Ovary (tissue), 3 donors: ENCODE data around the gene RGS9.
A peak's percentile ranks its signal among the peaks of the same experiment; 100 is the strongest.

Source experiments
- EP300 ChIP-seq: sonication (generic); formaldehyde crosslinking; IDR thresholded peaks from one replicate; pipeline ENCODE4 v1.6.1; 2017; ENCODE audit warnings: antibody characterized with exemption
- POLR2A ChIP-seq: fragments of 450-650 bp; IDR thresholded peaks from one replicate; pipeline ENCODE4 v1.6.1; 2017; ENCODE audit warnings: antibody characterized with exemption, mild to moderate bottlenecking, moderate library complexity
- TF ChIP-seq, protein P1 (sequence below), 3 donors: fragments of 450-650 bp in 2 of 3; fragments of 200-600 bp in 1 of 3; IDR thresholded peaks; one replicate each; pipeline versions ENCODE4 v1.5.1 to v1.8.0; 2016 to 2022; ENCODE audit warnings: antibody characterized with exemption in 3 of 3, mild to moderate bottlenecking in 1 of 3
- donor health status: DM: no; HTN: no; CAD: no.

DNA sequence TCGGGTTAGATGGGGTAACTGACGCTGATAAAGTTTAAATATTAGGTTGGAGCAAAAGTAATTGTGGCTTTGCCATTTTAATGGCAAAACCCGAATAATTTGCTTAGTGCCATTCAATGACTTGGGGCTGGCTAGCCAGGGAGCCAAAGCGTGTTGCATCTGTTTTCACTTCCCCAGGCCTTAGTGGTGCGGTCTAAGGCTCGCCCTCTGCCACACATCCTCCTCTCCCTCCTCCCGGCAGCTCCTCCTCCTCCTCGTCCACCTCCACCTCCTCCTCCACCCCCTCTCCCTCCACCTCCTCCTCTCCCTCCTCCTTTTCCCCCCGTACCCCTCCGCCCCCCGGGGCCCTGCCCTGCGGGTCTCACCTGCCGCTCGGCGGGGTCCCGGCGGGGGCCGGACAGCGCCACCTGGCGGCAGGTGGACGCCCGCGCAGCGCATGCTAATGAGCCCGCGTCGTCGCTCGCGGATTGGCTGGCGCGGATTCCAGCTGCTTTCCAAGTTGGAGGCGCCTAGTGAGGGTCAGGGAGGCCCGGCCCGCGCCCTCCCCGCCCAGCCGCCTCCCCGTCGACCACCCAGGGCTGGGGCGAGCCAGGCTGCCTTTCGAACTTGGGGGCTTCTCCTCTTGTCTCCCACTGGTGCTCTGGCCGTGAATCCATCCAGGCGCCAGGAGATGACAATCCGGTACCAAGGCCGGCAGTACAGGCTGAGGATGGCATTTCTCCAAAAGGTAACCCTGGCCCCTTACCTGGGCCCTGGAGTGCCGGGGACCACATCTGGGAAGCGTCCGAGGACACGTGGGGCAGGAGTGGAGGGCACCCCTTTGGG lies 36.6 kb upstream of the RGS9 start:
- TF ChIP-seq, protein P1, sequence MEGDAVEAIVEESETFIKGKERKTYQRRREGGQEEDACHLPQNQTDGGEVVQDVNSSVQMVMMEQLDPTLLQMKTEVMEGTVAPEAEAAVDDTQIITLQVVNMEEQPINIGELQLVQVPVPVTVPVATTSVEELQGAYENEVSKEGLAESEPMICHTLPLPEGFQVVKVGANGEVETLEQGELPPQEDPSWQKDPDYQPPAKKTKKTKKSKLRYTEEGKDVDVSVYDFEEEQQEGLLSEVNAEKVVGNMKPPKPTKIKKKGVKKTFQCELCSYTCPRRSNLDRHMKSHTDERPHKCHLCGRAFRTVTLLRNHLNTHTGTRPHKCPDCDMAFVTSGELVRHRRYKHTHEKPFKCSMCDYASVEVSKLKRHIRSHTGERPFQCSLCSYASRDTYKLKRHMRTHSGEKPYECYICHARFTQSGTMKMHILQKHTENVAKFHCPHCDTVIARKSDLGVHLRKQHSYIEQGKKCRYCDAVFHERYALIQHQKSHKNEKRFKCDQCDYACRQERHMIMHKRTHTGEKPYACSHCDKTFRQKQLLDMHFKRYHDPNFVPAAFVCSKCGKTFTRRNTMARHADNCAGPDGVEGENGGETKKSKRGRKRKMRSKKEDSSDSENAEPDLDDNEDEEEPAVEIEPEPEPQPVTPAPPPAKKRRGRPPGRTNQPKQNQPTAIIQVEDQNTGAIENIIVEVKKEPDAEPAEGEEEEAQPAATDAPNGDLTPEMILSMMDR (IDR thresholded peaks at IDR 0.05), result peak; percentile 86 to 96 (median 92)
- TF ChIP-seq EP300, result no peak
- no peak for TF ChIP-seq POLR2A
